ENCODE measurements around the gene TGFB3. TPM values are rescaled to one million over a fixed set of nuclear protein-coding genes. Genes with fewer than 3 reads are reported as not detected.

TGFB3 gene
- total RNA-seq, 1 donor from 2014 or later, result not detected

DNA sequence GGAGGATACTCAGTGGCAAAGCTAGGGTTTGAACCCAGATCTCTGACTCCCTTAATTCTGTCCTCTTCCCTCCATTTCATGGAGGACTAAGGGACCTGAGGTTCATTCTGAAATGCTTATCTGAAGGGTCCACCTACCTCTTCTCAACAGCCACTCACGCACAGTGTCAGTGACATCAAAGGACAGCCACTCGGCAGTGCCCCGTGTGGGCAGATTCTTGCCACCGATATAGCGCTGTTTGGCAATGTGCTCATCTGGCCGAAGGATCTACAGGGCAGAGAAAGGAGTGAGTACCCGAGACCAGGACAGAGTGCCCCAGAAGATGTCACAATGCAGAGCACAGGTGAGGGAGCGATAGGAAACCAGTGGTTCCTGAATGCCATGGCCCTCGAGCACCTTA, 10.8 kb downstream of the TGFB3 start:
- no peak overlapping the region for H3K27ac ChIP-seq
- H3K79me2 ChIP-seq (ENCODE audit: low read depth), result no peaks in the 10 kb centered on the region
- no peak for TF ChIP-seq EZH2 (IDR thresholded peaks at IDR 0.05)
- no peak for TF ChIP-seq CTCF (IDR thresholded peaks at IDR 0.05)
- TF ChIP-seq EZH2phosphoT487 (IDR thresholded peaks at IDR 0.05), result no peak
- no peak for DNase-seq (ENCODE audit: low spot score)
- no peaks in the 10 kb centered on the region for H3K9me3 ChIP-seq (ENCODE audit: low read depth)
- H3F3A ChIP-seq (ENCODE audit: low read depth), result no peaks in the 10 kb centered on the region
- H3K36me3 ChIP-seq, result no peaks in the 10 kb centered on the region
- Mint-ChIP-seq H3K4me1 (peaks cover 6% of the 10 kb centered on the region), H3K4me3 (no peak overlapping the region), H3K27ac (no peak overlapping the region), H3K36me3 (peaks cover 8% of the 10 kb centered on the region), H3K27me3 (ENCODE audit: insufficient read depth, low read depth) (peaks cover 2% of the 10 kb centered on the region), H3K9me3 (no peaks in the 10 kb centered on the region)
- no peak overlapping the region for H3K4me2 ChIP-seq
- H4K20me1 ChIP-seq (ENCODE audit: low read depth), result no peaks in the 10 kb centered on the region
- no peak overlapping the region for H2AFZ ChIP-seq (replicated peaks)
- no peaks in the 10 kb centered on the region for H3K4me1 ChIP-seq
- no peaks in the 10 kb centered on the region for H3K27me3 ChIP-seq
- no peak overlapping the region for H3K9ac ChIP-seq
- no peak overlapping the region for H3K4me3 ChIP-seq

GRCh38 chr14:75969891-75970290, 11.9 kb downstream of the TGFB3 start:
- Histone ChIP-seq H3K4me3 (no peak overlapping the region), H3K27ac (no peak overlapping the region), H4K20me1 (ENCODE audit: low read depth) (no peaks in the 10 kb centered on the region), H3K4me1 (no peaks in the 10 kb centered on the region), H3K79me2 (ENCODE audit: low read depth) (no peaks in the 10 kb centered on the region), H3K4me2 (no peak overlapping the region), H3K9ac (no peak overlapping the region), H3K36me3 (no peaks in the 10 kb centered on the region), H3K9me3 (ENCODE audit: low read depth) (no peaks in the 10 kb centered on the region), H2AFZ (replicated peaks) (no peak overlapping the region), H3K27me3 (no peaks in the 10 kb centered on the region), H3F3A (ENCODE audit: low read depth) (no peaks in the 10 kb centered on the region)
- Mint-ChIP-seq H3K9me3 (no peaks in the 10 kb centered on the region), H3K4me3 (no peak overlapping the region), H3K36me3 (peaks cover 12% of the 10 kb centered on the region), H3K4me1 (peaks cover 6% of the 10 kb centered on the region), H3K27me3 (ENCODE audit: insufficient read depth, low read depth) (peaks cover 2% of the 10 kb centered on the region), H3K27ac (no peak overlapping the region)
- TF ChIP-seq EZH2phosphoT487 (IDR thresholded peaks at IDR 0.05), result no peak
- no peak for TF ChIP-seq CTCF (IDR thresholded peaks at IDR 0.05)
- no peak for TF ChIP-seq EZH2 (IDR thresholded peaks at IDR 0.05)
- no peak for DNase-seq (ENCODE audit: low spot score)

DNA sequence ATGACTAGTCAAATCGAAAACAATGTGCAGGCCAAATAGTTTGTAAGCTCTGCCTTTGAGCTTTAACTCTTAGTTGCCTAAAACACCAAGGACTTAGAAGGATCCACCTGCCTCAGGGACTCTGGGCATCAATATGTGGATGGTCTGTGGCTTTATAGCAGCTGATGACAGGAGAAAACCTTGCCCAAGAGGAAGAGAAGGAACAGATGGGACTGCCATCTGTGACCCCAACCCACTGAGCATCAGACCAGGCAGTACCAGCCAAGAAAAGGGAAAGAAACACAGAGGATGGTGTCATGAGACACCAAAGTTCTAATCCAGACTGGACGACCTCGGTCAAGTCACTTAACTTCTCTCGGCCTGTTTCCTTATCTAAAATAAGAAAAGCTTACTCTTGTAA, 12.7 kb downstream of the TGFB3 start:
- H3K27ac Mint-ChIP-seq, result peak overlapping the region; percentile 51
- no peak for DNase-seq (ENCODE audit: low spot score)
- peaks cover 6% of the 10 kb centered on the region for H3K4me1 Mint-ChIP-seq
- no peaks in the 10 kb centered on the region for H3K27me3 ChIP-seq
- no peaks in the 10 kb centered on the region for H3F3A ChIP-seq (ENCODE audit: low read depth)
- H3K4me3 ChIP-seq, result no peak overlapping the region
- H3K36me3 Mint-ChIP-seq, result peaks cover 12% of the 10 kb centered on the region
- H4K20me1 ChIP-seq (ENCODE audit: low read depth), result no peaks in the 10 kb centered on the region
- H3K4me1 ChIP-seq, result no peaks in the 10 kb centered on the region
- H3K9me3 ChIP-seq (ENCODE audit: low read depth), result no peaks in the 10 kb centered on the region
- H3K9ac ChIP-seq, result no peak overlapping the region
- TF ChIP-seq CTCF (IDR thresholded peaks at IDR 0.05) (no peak), EZH2phosphoT487 (IDR thresholded peaks at IDR 0.05) (no peak), EZH2 (IDR thresholded peaks at IDR 0.05) (no peak)
- H2AFZ ChIP-seq (replicated peaks), result no peak overlapping the region
- peaks cover 2% of the 10 kb centered on the region for H3K27me3 Mint-ChIP-seq (ENCODE audit: insufficient read depth, low read depth)
- H3K9me3 Mint-ChIP-seq, result no peaks in the 10 kb centered on the region
- H3K79me2 ChIP-seq (ENCODE audit: low read depth), result no peaks in the 10 kb centered on the region
- H3K4me2 ChIP-seq, result no peak overlapping the region
- no peak overlapping the region for H3K4me3 Mint-ChIP-seq
- H3K27ac ChIP-seq, result no peak overlapping the region
- H3K36me3 ChIP-seq, result no peaks in the 10 kb centered on the region

All from neural progenitor cell (in vitro differentiated cells).